AG04450 (cell line): Measurements from ENCODE around the gene NKRF. TPM values are rescaled to one million over a fixed set of nuclear protein-coding genes. Genes with fewer than 3 reads are reported as not detected.
A peak's percentile ranks its signal among the peaks of the same experiment; 100 is the strongest.

Source experiments
- CTCF ChIA-PET: fragments of 300-600, 350-600 bp; formaldehyde crosslinking; extraction: SDS; loops from one replicate; lab custom pipeline; 2022; ENCODE audit warnings: antibody characterized with exemption, inconsistent platforms; lab: Charles Lee
- POLR2A ChIA-PET: fragments of 350-600 bp; formaldehyde crosslinking; extraction: SDS; loops from one replicate; lab custom pipeline; 2021; ENCODE audit warnings: antibody characterized with exemption, inconsistent platforms; lab: Yijun Ruan, JAX
- DNase-seq: peaks from one replicate; pipeline ENCODE4 v3.0.0-alpha.2; 2011; ENCODE audit warnings: low read depth, low spot score
- H3K27ac ChIP-seq: one replicate; pipeline ENCODE4 v1.5.1; 2012; ENCODE audit warnings: low read depth, low read length, control low read depth
- H3K27me3 ChIP-seq: one replicate; pipeline ENCODE4 v1.6.0; 2012; ENCODE audit warnings: low read length; ENCODE audit not compliant: control insufficient read depth, insufficient read depth
- H3K4me3 ChIP-seq: 2 replicates; pipeline ENCODE4 v1.5.1; 2011; ENCODE audit warnings: mild to moderate bottlenecking, low read depth, low read length, control low read depth
- H3K9me3 ChIP-seq: 2 replicates; pipeline ENCODE4 v1.5.1; 2012; ENCODE audit warnings: low read length; ENCODE audit not compliant: control insufficient read depth, insufficient read depth
- CTCF ChIP-seq: IDR thresholded peaks from 2 replicates; pipeline ENCODE4 v1.5.1; 2011; ENCODE audit warnings: low read depth, low read length, control low read depth, inconsistent platforms
- polyA plus RNA-seq: library from polyadenylated mRNA; depleted of rRNA; stranded (reverse); fragments of >200 nt; gene quantifications from 2 replicates; pipeline ENCODE4 v1.2.3, GENCODE V29; 2011

NKRF gene
- polyA plus RNA-seq, 1 experiment: 6.4 TPM

GRCh38 chrX:119604766-119605463 is 1.3 kb downstream of the NKRF start:
- ChIA-PET CTCF (interaction anchor here (0.9 to 1.4 kb wide), 3 partner anchors 116 to 125 kb away, joined by 3 to 5 read pairs (median 3); no protein-coding TSS in a partner anchor), POLR2A (interaction anchor here (1.2 kb wide), 1 partner anchor 187 kb away, joined by 3 read pairs; the partner anchor contains the start of gene RPL39)
- Histone ChIP-seq H3K27me3 (no peaks in the 10 kb centered on the region), H3K4me3 (peak overlapping the region; percentile 90), H3K27ac (no peak overlapping the region), H3K9me3 (no peaks in the 10 kb centered on the region)
- TF ChIP-seq CTCF: no peak
- DNase-seq: no peak

- no peak for TF ChIP-seq CTCF
- CTCF ChIA-PET: interaction anchor here (1.7 kb wide), 1 partner anchor 126 kb away, joined by 7 read pairs; no protein-coding TSS in a partner anchor
- Histone ChIP-seq H3K27me3 (no peaks in the 10 kb centered on the region), H3K27ac (no peak overlapping the region), H3K4me3 (no peak overlapping the region), H3K9me3 (no peaks in the 10 kb centered on the region)
- POLR2A ChIA-PET: no interaction called here
- DNase-seq: no peak
Observed at GRCh38 chrX:119602701-119603255, 3.4 kb downstream of the NKRF start.

GRCh38 chrX:119589810-119590209 is 16.4 kb downstream of the NKRF start:
- ChIA-PET CTCF (no interaction called here), POLR2A (no interaction called here)
- DNase-seq: no peak
- no peaks in the 10 kb centered on the region for H3K27me3 ChIP-seq
- no peak for TF ChIP-seq CTCF
- no peak overlapping the region for H3K4me3 ChIP-seq
- no peak overlapping the region for H3K27ac ChIP-seq
- no peaks in the 10 kb centered on the region for H3K9me3 ChIP-seq

- ChIA-PET CTCF (interaction anchor here (1.1 to 1.6 kb wide), 3 partner anchors 27 to 146 kb away, joined by 4 to 6 read pairs (median 5); no protein-coding TSS in a partner anchor), POLR2A (no interaction called here)
- no peak for TF ChIP-seq CTCF
- Histone ChIP-seq H3K27ac (no peak overlapping the region), H3K27me3 (no peaks in the 10 kb centered on the region), H3K9me3 (no peaks in the 10 kb centered on the region), H3K4me3 (no peak overlapping the region)
- DNase-seq: no peak
Observed at GRCh38 chrX:119583431-119584059, 22.7 kb downstream of the NKRF start.

- CTCF ChIA-PET: no interaction called here
- no peak for TF ChIP-seq CTCF
- POLR2A ChIA-PET: no interaction called here
- DNase-seq: no peak
- Histone ChIP-seq H3K9me3 (no peaks in the 10 kb centered on the region), H3K27ac (no peak overlapping the region), H3K27me3 (no peaks in the 10 kb centered on the region), H3K4me3 (no peak overlapping the region)
Observed at GRCh38 chrX:119579414-119579813, 26.8 kb downstream of the NKRF start.
